Upper lobe of left lung (tissue), 4 donors: Measurements from ENCODE around the gene DPM2.

ENCODE experiments used
- CTCF ChIP-seq, 6 experiments: fragments of 450-650 bp in 4 of 6; fragments of 200-600 bp in 2 of 6; sonication (generic) in 2 of 6; IDR thresholded peaks; one replicate each; pipeline ENCODE4 v1.5.1; 2016 to 2019; ENCODE audit warnings: antibody characterized with exemption in 6 of 6
- EP300 ChIP-seq, 4 donors: sonication (generic); formaldehyde crosslinking; IDR thresholded peaks; one replicate each; pipeline ENCODE4 v1.5.1; 2017; ENCODE audit warnings: antibody characterized with exemption in 4 of 4, control low read depth in 2 of 4
- POLR2A ChIP-seq, 4 donors: fragments of 450-650 bp; IDR thresholded peaks; one replicate each; pipeline ENCODE4 v1.5.1; 2016 to 2017; ENCODE audit warnings: antibody characterized with exemption in 4 of 4, mild to moderate bottlenecking in 2 of 4
- POLR2AphosphoS5 ChIP-seq, 2 donors: sonication (generic); formaldehyde crosslinking; IDR thresholded peaks; one replicate each; pipeline ENCODE4 v1.5.1; 2017; ENCODE audit warnings: antibody characterized with exemption in 2 of 2

GRCh38 chr9:127943731-127944144, 6.1 kb upstream of the DPM2 start:
- TF ChIP-seq POLR2A (IDR thresholded peaks at IDR 0.05) (no peak), EP300 (IDR thresholded peaks at IDR 0.05) (no peak), CTCF (IDR thresholded peaks at IDR 0.05) (peak; percentile 91 to 96 (median 94)), POLR2AphosphoS5 (IDR thresholded peaks at IDR 0.05) (no peak)
